Fibroblast of skin of right quadriceps (primary cell): ENCODE measurements around the gene EMB.
A peak's percentile ranks its signal among the peaks of the same experiment; 100 is the strongest.
"Not testable (repeated sequence)": the region's sequence is repeated elsewhere in the genome, so short reads cannot be mapped to it uniquely, and the experiment has no call there.

ENCODE experiments used
- DNase-seq: peaks from one replicate; pipeline ENCODE4 v3.0.0-alpha.2; 2013

Gene EMB

GRCh38 chr5:50421184-50421950 is 19.7 kb downstream of the EMB start:
- not testable (repeated sequence) for DNase-seq

- no peak for DNase-seq
These were observed 20.6 kb downstream of the EMB start for GRCh38 chr5:50420343-50420935.

GRCh38 chr5:50419656-50420055 is 21.4 kb downstream of the EMB start:
- not testable (repeated sequence) for DNase-seq

- not testable (repeated sequence) for DNase-seq
These were observed 24.5 kb downstream of the EMB start for GRCh38 chr5:50416637-50417036.

GRCh38 chr5:50415912-50416311 is 25.2 kb downstream of the EMB start:
- no peak for DNase-seq

GRCh38 chr5:50410932-50411331 is 30.2 kb downstream of the EMB start:
- not testable (repeated sequence) for DNase-seq

- peak; percentile 10 for DNase-seq
These were observed 34.2 kb downstream of the EMB start for GRCh38 chr5:50406877-50407276.

- DNase-seq, result no peak
These were observed 39.8 kb downstream of the EMB start for GRCh38 chr5:50401336-50401735.

- DNase-seq, result peak; percentile 84
These were observed 47.0 kb downstream of the EMB start for GRCh38 chr5:50393925-50394609.

GRCh38 chr5:50392289-50392688 is 48.8 kb downstream of the EMB start:
- DNase-seq, result peak; percentile 36

- not testable (repeated sequence) for DNase-seq
These were observed 56.7 kb downstream of the EMB start for GRCh38 chr5:50384381-50384780.

- DNase-seq, result not testable (repeated sequence)
These were observed 64.4 kb downstream of the EMB start for GRCh38 chr5:50376696-50377095.

- not testable (repeated sequence) for DNase-seq
These were observed 71.6 kb downstream of the EMB start for GRCh38 chr5:50369287-50370033.

- DNase-seq, result no peak
These were observed 75.4 kb downstream of the EMB start for GRCh38 chr5:50365426-50366251.

- DNase-seq, result not testable (repeated sequence)
These were observed 76.4 kb downstream of the EMB start for GRCh38 chr5:50364535-50365309.

GRCh38 chr5:50359187-50359586 is 81.9 kb downstream of the EMB start:
- DNase-seq, result no peak

GRCh38 chr5:50352382-50352781 is 88.7 kb downstream of the EMB start:
- no peak for DNase-seq
